Pancreas (tissue), 10 donors: Measurements from ENCODE around the gene NELFCD. TPM values are rescaled to one million over a fixed set of nuclear protein-coding genes. Genes with fewer than 3 reads are reported as not detected.
A peak's percentile ranks its signal among the peaks of the same experiment; 100 is the strongest.

Source experiments
- ATAC-seq, 4 donors: fragments of 200-7000 bp; cut with Tn5 transposase; one replicate each; pipeline versions ENCODE4 v1.8.0 to v1.9.1; 2020; ENCODE audit warnings: mild to moderate bottlenecking in 4 of 4, moderate library complexity in 4 of 4
- DNase-seq, 6 donors: peaks; one replicate each; pipeline ENCODE4 v3.0.0-alpha.2; 2020
- FAIRE-seq: peaks from 2 replicates; lab custom pipeline; 2012; peaks lifted over from hg19 to GRCh38; lab: Jason Lieb, UNC
- H3K27ac ChIP-seq, 4 donors: fragments of 200-600 bp; sonication (generic); 1 replicate in 3 of 4; 2 replicates in 1 of 4; pipeline versions ENCODE4 v1.5.0 to v1.8.0; 2020
- H3K27me3 ChIP-seq, 4 donors: fragments of 200-600 bp; one replicate each; pipeline ENCODE4 v1.8.0; 2021
- H3K36me3 ChIP-seq, 3 donors: fragments of 200-600 bp; sonication (generic) in 1 of 3; one replicate each; pipeline versions ENCODE4 v1.5.0 to v1.8.0; 2020 to 2021
- H3K4me1 ChIP-seq, 3 donors: fragments of 200-600 bp; one replicate each; pipeline ENCODE4 v1.8.0; 2021
- H3K4me3 ChIP-seq, 4 donors: fragments of 200-600 bp; sonication (generic) in 2 of 4; one replicate each; pipeline versions ENCODE4 v1.5.0 to v1.8.0; 2020 to 2021
- H3K9me3 ChIP-seq, 4 donors: fragments of 200-600 bp; one replicate each; pipeline ENCODE4 v1.8.0; 2021
- CTCF ChIP-seq, 4 donors: fragments of 200-600 bp; sonication (generic) in 3 of 4; IDR thresholded peaks; one replicate each; pipeline versions ENCODE4 v1.5.0 to v1.8.0; 2021; ENCODE audit warnings: antibody characterized with exemption in 4 of 4
- WGBS, 2 donors: extraction: QIAGEN DNeasy Blood & Tissue Kit; methylation state at CpG; one replicate each; pipeline ENCODE4 v1.1.7; 2013; 5-methylcytosine and 5-hydroxymethylcytosine counted together
- intact Hi-C, 3 donors: fragments of 100-400 bp; cut with DNase I; formaldehyde crosslinking; loops; one replicate each; pipeline versions ENCODE4 v1.11.1 to v1.14.2; 2022
- polyA plus RNA-seq, 2 donors: library from polyadenylated mRNA; stranded (reverse); fragments of 200-250 nt; gene quantifications; one replicate each; pipeline ENCODE4 v1.2.3, GENCODE V29; 2013
- total RNA-seq, 6 donors: library from RNA; stranded (reverse); fragmentation: NEBNext Ultra II Directional in 4 of 6; extraction: Animal tissue kit (Norgen Biotek cat#: 25700) in 4 of 6; gene quantifications; one replicate each; pipeline versions ENCODE4 v1.2.1 to v1.2.4, GENCODE V29; 2021 to 2023
- donor health status: healthy with polysubstance abuse.
- donor health status: DM: no; HTN: no; CAD: no; lungs with moderate emphysema.
- donor health status: DM: no; HTN: no; CAD: no.
- donor health status: control.
- donor health status: control.
- donor health status: Bipolar disorder and iron deficiency.
- donor health status: DM: yes; HTN: yes; CAD: no.
- donor health status: DM: no; HTN: no; CAD: no.
- donor health status: DM: no; HTN: no; CAD: no.
- donor health status: DM: yes; HTN: yes; CAD: no.

The NELFCD gene
- total and polyA plus RNA-seq, 8 donors: 17.3 to 66.4 (median 29.4) TPM

- no peak for DNase-seq
- ATAC-seq: no peak
- H3K9me3 ChIP-seq: no peaks in the 10 kb centered on the region
- no peaks in the 10 kb centered on the region for H3K27me3 ChIP-seq
- WGBS, 2 donors: 59 to 60% methylated on average over 7 of the region's 7 CpGs
- intact Hi-C loops: no loop called here
- peaks cover 0 to 11% (median 0%) of the 10 kb centered on the region in 3 donors for H3K36me3 ChIP-seq
- no peak overlapping the region for H3K27ac ChIP-seq
- TF ChIP-seq CTCF (IDR thresholded peaks at IDR 0.05): no peak
- H3K4me1 ChIP-seq: peaks cover 14 to 32% (median 16%) of the 10 kb centered on the region in 3 donors
- no peak for FAIRE-seq
- peak overlapping the region; percentile 79 to 96 (median 91) for H3K4me3 ChIP-seq
Observed at GRCh38 chr20:59030911-59031563, 50.0 kb downstream of the NELFCD start.

- ATAC-seq (no peak), FAIRE-seq (no peak), DNase-seq (no peak)
- no peak for TF ChIP-seq CTCF (IDR thresholded peaks at IDR 0.05)
- peak overlapping the region; percentile 79 to 96 (median 91) for H3K4me3 ChIP-seq
- intact Hi-C loops: no loop called here
- WGBS, 2 donors: 10 to 11% methylated on average over 13 of the region's 13 CpGs
- no peaks in the 10 kb centered on the region for H3K9me3 ChIP-seq
- H3K27me3 ChIP-seq: no peaks in the 10 kb centered on the region
- H3K36me3 ChIP-seq: peaks cover 0 to 17% (median 0%) of the 10 kb centered on the region in 3 donors
- peak overlapping the region; percentile 56 to 82 (median 73) for H3K27ac ChIP-seq
- H3K4me1 ChIP-seq: peaks cover 14 to 32% (median 16%) of the 10 kb centered on the region in 3 donors
Observed at GRCh38 chr20:59031564-59032022, 50.5 kb downstream of the NELFCD start.

- Histone ChIP-seq H3K4me1 (peaks cover 14 to 32% (median 16%) of the 10 kb centered on the region in 3 donors), H3K4me3 (peak within 1 kb of the TSS; percentile 79 to 96 (median 91)), H3K27ac (peak within 1 kb of the TSS; percentile 56 to 82 (median 73)), H3K27me3 (no peaks in the 10 kb centered on the region), H3K9me3 (no peaks in the 10 kb centered on the region), H3K36me3 (peaks cover 0 to 20% (median 0%) of the 10 kb centered on the region in 3 donors)
- DNase-seq (peak; percentile 94 to 98 (median 96)), ATAC-seq (peak; percentile 99 to 100 (median 99)), FAIRE-seq (no peak)
- TF ChIP-seq CTCF (IDR thresholded peaks at IDR 0.05): no peak
- intact Hi-C loops: no loop called here
- 0% methylated on average over 68 to 86 of the region's 86 CpGs for WGBS, 2 donors
Observed at GRCh38 chr20:59032023-59032712, 51.1 kb downstream of the NELFCD start, which contains the start of gene ATP5F1E. TSS of gene ATP5F1E (minus strand) at chr20:59032335. CDS start at chr20:59032251, 84 bp downstream.

- Histone ChIP-seq H3K36me3 (peaks cover 0 to 26% (median 0%) of the 10 kb centered on the region in 3 donors), H3K4me3 (peak overlapping the region; percentile 79 to 96 (median 91))
Observed at GRCh38 chr20:59032713-59033059, 51.6 kb downstream of the NELFCD start.

More at GRCh38 chr20:59032713-59033059, 51.6 kb downstream of the NELFCD start:
- peak in 1 of 4 donors; percentile 6 for TF ChIP-seq CTCF (IDR thresholded peaks at IDR 0.05)
- H3K4me1 ChIP-seq: peaks cover 14 to 32% (median 16%) of the 10 kb centered on the region in 3 donors
- H3K27me3 ChIP-seq: no peaks in the 10 kb centered on the region
- H3K9me3 ChIP-seq: no peaks in the 10 kb centered on the region
- DNase-seq (no peak), ATAC-seq (peak; percentile 7 to 26 (median 18)), FAIRE-seq (no peak)
- intact Hi-C loops: no loop called here
- H3K27ac ChIP-seq: peak overlapping the region; percentile 56 to 82 (median 73)
- WGBS, 2 donors: 1% methylated on average over 13 of the region's 13 CpGs
